Endometrial microvascular endothelial cells (primary cell): Measurements from ENCODE around the gene BEND6. TPM values are rescaled to one million over a fixed set of nuclear protein-coding genes. Genes with fewer than 3 reads are reported as not detected.
"Not testable (repeated sequence)": the region's sequence is repeated elsewhere in the genome, so short reads cannot be mapped to it uniquely, and the experiment has no call there.

Source experiments
- in situ Hi-C: cut with HindIII; loops from 2 replicates; pipeline ENCODE4 v1.10.0; 2017; ENCODE audit warnings: low sequenced_read_pairs, low pct_unique_long_range_greater_than_20kb; ENCODE audit errors: inconsistent ontology term
- total RNA-seq: library from RNA; depleted of rRNA; stranded (reverse); fragments of >200 nt; gene quantifications from one replicate; pipeline ENCODE4 v1.2.3, GENCODE V29; 2015; ENCODE audit errors: inconsistent ontology term

Gene BEND6
- total RNA-seq, 1 donor from 2014 or later, result 0.65 TPM

- in situ Hi-C loops, result no loop called here
These were observed 62.9 kb downstream of the BEND6 start for GRCh38 chr6:57017841-57018240.

- in situ Hi-C loops, result no loop called here
These were observed 64.5 kb downstream of the BEND6 start for GRCh38 chr6:57019434-57019833.

- in situ Hi-C loops, result no loop called here
These were observed 66.3 kb downstream of the BEND6 start for GRCh38 chr6:57021086-57021720.

DNA sequence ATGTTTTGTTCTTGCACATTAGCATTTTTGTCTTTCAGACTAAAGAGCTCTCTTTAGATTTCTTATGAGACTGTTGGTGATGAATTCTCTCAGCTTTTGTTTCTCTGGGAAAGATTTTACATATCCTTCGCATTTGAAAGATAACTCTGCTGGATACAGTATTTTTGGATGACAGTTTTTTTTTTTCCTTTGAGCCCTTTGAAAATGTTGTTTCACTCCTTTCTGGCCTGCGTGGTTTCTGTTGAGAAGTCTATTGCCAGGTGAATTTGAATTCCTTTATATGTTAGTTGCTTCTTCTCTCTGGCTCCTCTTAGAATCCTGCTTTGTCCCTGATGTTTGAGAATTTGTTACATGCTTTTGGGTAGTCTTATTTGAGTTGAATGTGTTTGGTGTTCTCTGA lies 69.4 kb downstream of the BEND6 start:
- in situ Hi-C loops, result no loop called here

GRCh38 chr6:57024775-57025174 lies 69.9 kb downstream of the BEND6 start:
- in situ Hi-C loops, result no loop called here

DNA sequence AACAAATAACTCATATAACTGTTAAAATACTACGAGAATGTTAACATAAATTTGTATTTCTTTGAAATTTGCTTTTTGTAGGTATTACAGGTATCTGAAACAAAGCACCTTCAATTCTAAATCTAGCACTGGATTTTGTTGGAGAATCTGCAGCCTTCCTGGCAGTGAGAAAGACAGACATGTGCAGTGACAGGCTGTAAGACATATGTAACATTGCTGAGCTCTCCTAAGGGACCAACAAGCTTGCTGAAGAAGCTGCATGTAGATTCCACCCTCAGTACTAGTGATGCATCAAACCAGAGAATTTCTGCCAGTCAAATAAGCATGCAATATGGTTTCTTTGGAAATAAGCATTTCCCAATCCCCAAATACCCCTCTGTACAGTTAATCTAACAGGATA lies 71.1 kb downstream of the BEND6 start:
- in situ Hi-C loops, result no loop called here

DNA sequence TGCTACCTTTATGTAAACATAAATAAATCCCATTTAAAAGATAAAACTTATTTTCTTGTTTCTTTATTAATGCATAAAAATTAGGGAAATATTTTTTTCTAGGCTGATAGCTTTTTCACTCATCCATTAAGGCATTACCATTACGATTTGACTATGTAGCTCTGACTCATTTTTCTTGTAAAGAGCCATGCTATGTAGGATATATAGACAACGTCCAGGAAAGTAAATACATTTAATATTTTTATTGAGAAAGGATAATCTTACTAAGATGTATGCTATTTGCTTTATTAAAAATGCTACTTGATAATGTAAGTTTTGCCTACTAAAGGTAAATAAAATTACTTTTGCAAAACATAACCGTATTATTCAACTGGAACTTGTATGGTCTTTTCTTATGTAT lies 72.4 kb downstream of the BEND6 start:
- in situ Hi-C loops, result no loop called here

- in situ Hi-C loops, result no loop called here
These were observed 74.3 kb downstream of the BEND6 start for GRCh38 chr6:57029213-57029612.

GRCh38 chr6:57033228-57033627 lies 78.3 kb downstream of the BEND6 start:
- in situ Hi-C loops, result no loop called here

GRCh38 chr6:57035549-57035948 lies 80.6 kb downstream of the BEND6 start:
- in situ Hi-C loops, result no loop called here

GRCh38 chr6:57038906-57039305 lies 84.0 kb downstream of the BEND6 start:
- in situ Hi-C loops, result no loop called here

- in situ Hi-C loops, result no loop called here
These were observed 85.1 kb downstream of the BEND6 start for GRCh38 chr6:57040011-57040410.

DNA sequence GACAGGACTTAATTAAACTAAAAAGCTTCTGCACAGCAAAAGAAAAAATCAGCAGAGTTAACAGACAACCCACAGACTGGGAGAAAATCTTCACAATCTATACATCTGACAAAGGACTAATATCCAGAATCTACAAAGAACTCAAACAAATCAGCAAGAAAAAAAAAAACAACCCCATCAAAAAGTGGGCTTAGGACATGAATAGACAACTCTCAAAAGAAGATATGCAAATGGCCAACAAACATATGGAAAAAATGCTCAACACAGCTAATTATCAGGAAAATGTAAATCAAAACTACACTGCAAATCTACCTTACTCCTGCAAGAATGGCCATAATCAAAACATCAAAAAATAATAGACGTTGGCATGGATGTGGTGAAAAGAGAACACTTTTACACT lies 89.2 kb downstream of the BEND6 start:
- in situ Hi-C loops, result not testable (repeated sequence)

GRCh38 chr6:57044568-57044967 lies 89.7 kb downstream of the BEND6 start:
- in situ Hi-C loops, result no loop called here

GRCh38 chr6:57046332-57047256 lies 91.7 kb downstream of the BEND6 start, which contains the start of gene KIAA1586:
TSS of gene KIAA1586 (plus strand) at chr6:57046693. CDS start at chr6:57046756, 63 bp downstream.
- in situ Hi-C loops, result not testable (repeated sequence)

GRCh38 chr6:57047257-57047585 lies 92.3 kb downstream of the BEND6 start:
- in situ Hi-C loops, result not testable (repeated sequence)

- in situ Hi-C loops, result not testable (repeated sequence)
These were observed 93.0 kb downstream of the BEND6 start for GRCh38 chr6:57047859-57048258.

GRCh38 chr6:57048577-57048976 lies 93.7 kb downstream of the BEND6 start:
- in situ Hi-C loops, result no loop called here

GRCh38 chr6:57063847-57064246 lies 108.9 kb downstream of the BEND6 start:
- in situ Hi-C loops, result no loop called here

DNA sequence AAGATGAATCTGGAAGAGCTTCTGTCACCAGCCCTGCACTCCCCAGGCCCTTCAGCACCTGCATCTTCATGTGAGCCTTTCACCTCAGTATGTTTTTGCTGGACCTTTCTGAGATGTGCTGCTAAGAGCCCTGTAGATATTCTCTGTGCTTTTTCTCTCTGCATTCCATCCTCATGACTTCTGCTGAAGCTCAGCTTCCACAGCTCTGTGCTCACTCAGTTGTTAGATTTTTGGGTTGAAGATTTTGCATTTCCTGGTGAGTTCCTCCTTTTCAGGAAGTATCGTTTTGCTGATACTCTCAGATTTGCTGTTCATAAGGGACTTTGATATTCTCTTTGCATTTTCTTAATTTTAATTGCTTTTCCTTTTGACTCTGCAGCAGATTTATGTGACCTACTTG lies 109.9 kb downstream of the BEND6 start:
- in situ Hi-C loops, result no loop called here
